Keratinocyte (primary cell): ENCODE results near the gene ALK. TPM values are rescaled to one million over a fixed set of nuclear protein-coding genes. Genes with fewer than 3 reads are reported as not detected.

Source experiments
- DNase-seq: peaks from one replicate; pipeline ENCODE4 v3.0.0-alpha.2; 2011; ENCODE audit warnings: low read depth, missing footprints, low spot score
- FAIRE-seq: peaks from 2 replicates; lab custom pipeline; 2011; peaks lifted over from hg19 to GRCh38; lab: Jason Lieb, UNC
- H2AFZ ChIP-seq: 2 replicates; pipeline ENCODE4 v1.6.0; 2012; ENCODE audit warnings: low read length, control low read depth, inconsistent platforms; ENCODE audit not compliant: control insufficient read depth
- H3K27ac ChIP-seq: 2 replicates; pipeline ENCODE4 v1.5.1; 2011; ENCODE audit warnings: low read length; ENCODE audit not compliant: control insufficient read depth, insufficient read depth
- H3K27me3 ChIP-seq: 3 replicates; pipeline ENCODE4 v1.6.0; 2011; ENCODE audit warnings: low read length; ENCODE audit not compliant: control insufficient read depth, insufficient read depth; ENCODE audit errors: extremely low read depth
- H3K36me3 ChIP-seq, 2 experiments: 2 replicates in 1 of 2; 3 replicates in 1 of 2; pipeline ENCODE4 v1.5.1; 2011; ENCODE audit warnings: low read length in 2 of 2, mild to moderate bottlenecking in 1 of 2; ENCODE audit not compliant: control insufficient read depth in 2 of 2, insufficient read depth in 2 of 2; ENCODE audit errors: extremely low read depth in 1 of 2
- H3K4me1 ChIP-seq: 3 replicates; pipeline ENCODE4 v1.5.1; 2011; ENCODE audit warnings: low read length; ENCODE audit not compliant: control insufficient read depth, insufficient read depth; ENCODE audit errors: extremely low read depth
- H3K4me2 ChIP-seq: 3 replicates; pipeline ENCODE4 v1.6.0; 2011; ENCODE audit warnings: low read depth, low read length; ENCODE audit not compliant: control insufficient read depth, insufficient read depth; ENCODE audit errors: extremely low read depth
- H3K4me3 ChIP-seq, 3 experiments: fragments of 200-600 bp in 1 of 3; sonication (generic) in 1 of 3; 2 replicates in 2 of 3; 3 replicates in 1 of 3; pipeline ENCODE4 v1.5.1; 2011 to 2016; ENCODE audit warnings: low read length in 3 of 3, mild to moderate bottlenecking in 3 of 3, control low read depth in 2 of 3, inconsistent platforms in 1 of 3, low read depth in 1 of 3, mixed read lengths in 1 of 3, mixed run types in 1 of 3, moderate library complexity in 1 of 3; ENCODE audit not compliant: control insufficient read depth in 2 of 3, insufficient read depth in 2 of 3; ENCODE audit errors: extremely low read depth in 1 of 3
- H3K79me2 ChIP-seq: 2 replicates; pipeline ENCODE4 v1.6.0; 2012; ENCODE audit warnings: low read length; ENCODE audit not compliant: control insufficient read depth, insufficient read depth
- H3K9ac ChIP-seq: 3 replicates; pipeline ENCODE4 v1.6.0; 2011; ENCODE audit warnings: low read length; ENCODE audit not compliant: control insufficient read depth, insufficient read depth; ENCODE audit errors: extremely low read depth
- H3K9me1 ChIP-seq: 3 replicates; pipeline ENCODE4 v1.6.0; 2011; ENCODE audit warnings: low read length; ENCODE audit not compliant: control insufficient read depth, insufficient read depth; ENCODE audit errors: extremely low read depth
- H3K9me3 ChIP-seq: 2 replicates; pipeline ENCODE4 v1.5.1; 2012; ENCODE audit warnings: low read depth, low read length; ENCODE audit not compliant: control insufficient read depth
- H4K20me1 ChIP-seq: 3 replicates; pipeline ENCODE4 v1.6.0; 2011; ENCODE audit warnings: low read length; ENCODE audit not compliant: control insufficient read depth, insufficient read depth; ENCODE audit errors: extremely low read depth
- EZH2 ChIP-seq: IDR thresholded peaks from one replicate; pipeline ENCODE4 v1.6.1; 2012; ENCODE audit warnings: inconsistent platforms, mild to moderate bottlenecking, low read length, moderate library complexity
- dilution Hi-C: fragments of 300-500 bp; cut with MboI; formaldehyde crosslinking; loops from one replicate; pipeline ENCODE4 v1.7.0; 2020; ENCODE audit warnings: low sequenced_read_pairs; ENCODE audit not compliant: extremely low pct_ligation_motif_present
- polyA plus RNA-seq, 5 experiments: library from polyadenylated mRNA; depleted of rRNA in 3 of 5; stranded (reverse) in 3 of 5; stranded (forward) in 1 of 5; unstranded in 1 of 5; fragments of >200 nt; gene quantifications; 1 replicate in 1 of 5; 2 replicates in 3 of 5; 3 replicates in 1 of 5; pipeline versions ENCODE4 v1.2.1 to v1.2.3, GENCODE V29; 2011 to 2012; ENCODE audit warnings: missing spikeins in 2 of 5, low read depth in 1 of 5, low replicate concordance in 1 of 5
- TF ChIP-seq, protein P1 (sequence below), 3 experiments: IDR thresholded peaks in 1 of 3; conservative IDR thresholded peaks in 1 of 3; optimal IDR thresholded peaks in 1 of 3; 2 replicates in 2 of 3; 3 replicates in 1 of 3; pipeline versions ENCODE3 to v1.5.1; 2011; ENCODE audit warnings: low read length in 3 of 3, mild to moderate bottlenecking in 3 of 3, moderate library complexity in 2 of 3, control low read depth in 1 of 3, inconsistent platforms in 1 of 3; ENCODE audit not compliant: insufficient read depth in 2 of 3; ENCODE audit errors: extremely low read depth in 1 of 3

Gene ALK
- polyA plus RNA-seq, 1 donor (not counting 4 experiments of a cell fraction or from before 2014, with no cell fraction given) = not detected

DNA sequence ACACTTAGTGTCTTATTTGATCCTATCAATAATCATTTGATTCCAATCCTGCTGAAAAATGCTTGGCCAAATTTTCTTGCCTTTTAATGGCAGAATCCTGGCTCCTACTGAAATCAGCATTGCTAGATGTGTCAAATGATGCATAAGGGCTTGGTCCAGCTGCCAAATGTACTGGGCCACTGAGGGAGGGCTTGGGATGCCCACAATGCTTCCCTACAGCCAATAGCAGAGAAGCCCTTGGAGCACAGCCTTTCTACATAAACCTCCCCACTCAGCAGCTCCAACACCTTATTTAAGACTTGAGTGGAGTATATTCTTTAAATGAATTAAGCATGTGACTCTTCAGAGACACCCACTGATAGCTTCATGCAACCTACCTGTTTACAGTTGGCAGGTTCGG lies 3.6 kb downstream of the ALK start:
- H3K9me1 ChIP-seq = no peaks in the 10 kb centered on the region
- H4K20me1 ChIP-seq = peaks cover 2% of the 10 kb centered on the region
- H3K79me2 ChIP-seq = no peaks in the 10 kb centered on the region
- peaks cover 39% of the 10 kb centered on the region for H3K27me3 ChIP-seq
- H3K36me3 ChIP-seq = no peaks in the 10 kb centered on the region
- H3K9ac ChIP-seq = no peak overlapping the region
- no peak overlapping the region for H3K27ac ChIP-seq
- H3K4me2 ChIP-seq = no peak overlapping the region
- H3K4me1 ChIP-seq = no peaks in the 10 kb centered on the region
- no peak for TF ChIP-seq EZH2
- TF ChIP-seq, protein P1, sequence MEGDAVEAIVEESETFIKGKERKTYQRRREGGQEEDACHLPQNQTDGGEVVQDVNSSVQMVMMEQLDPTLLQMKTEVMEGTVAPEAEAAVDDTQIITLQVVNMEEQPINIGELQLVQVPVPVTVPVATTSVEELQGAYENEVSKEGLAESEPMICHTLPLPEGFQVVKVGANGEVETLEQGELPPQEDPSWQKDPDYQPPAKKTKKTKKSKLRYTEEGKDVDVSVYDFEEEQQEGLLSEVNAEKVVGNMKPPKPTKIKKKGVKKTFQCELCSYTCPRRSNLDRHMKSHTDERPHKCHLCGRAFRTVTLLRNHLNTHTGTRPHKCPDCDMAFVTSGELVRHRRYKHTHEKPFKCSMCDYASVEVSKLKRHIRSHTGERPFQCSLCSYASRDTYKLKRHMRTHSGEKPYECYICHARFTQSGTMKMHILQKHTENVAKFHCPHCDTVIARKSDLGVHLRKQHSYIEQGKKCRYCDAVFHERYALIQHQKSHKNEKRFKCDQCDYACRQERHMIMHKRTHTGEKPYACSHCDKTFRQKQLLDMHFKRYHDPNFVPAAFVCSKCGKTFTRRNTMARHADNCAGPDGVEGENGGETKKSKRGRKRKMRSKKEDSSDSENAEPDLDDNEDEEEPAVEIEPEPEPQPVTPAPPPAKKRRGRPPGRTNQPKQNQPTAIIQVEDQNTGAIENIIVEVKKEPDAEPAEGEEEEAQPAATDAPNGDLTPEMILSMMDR (optimal IDR thresholded peaks at IDR 0.05 in 1 of 3, IDR thresholded peaks at IDR 0.05 in 1 of 3, conservative IDR thresholded peaks at IDR 0.05 in 1 of 3; ENCODE audit: extremely low read depth in 1 of 3, insufficient read depth in 2 of 3, low read length in 3 of 3) = no peak
- no peak overlapping the region for H2AFZ ChIP-seq
- dilution Hi-C loops = no loop called here
- FAIRE-seq = no peak
- no peak overlapping the region for H3K4me3 ChIP-seq
- DNase-seq = no peak
- H3K9me3 ChIP-seq = no peaks in the 10 kb centered on the region

DNA sequence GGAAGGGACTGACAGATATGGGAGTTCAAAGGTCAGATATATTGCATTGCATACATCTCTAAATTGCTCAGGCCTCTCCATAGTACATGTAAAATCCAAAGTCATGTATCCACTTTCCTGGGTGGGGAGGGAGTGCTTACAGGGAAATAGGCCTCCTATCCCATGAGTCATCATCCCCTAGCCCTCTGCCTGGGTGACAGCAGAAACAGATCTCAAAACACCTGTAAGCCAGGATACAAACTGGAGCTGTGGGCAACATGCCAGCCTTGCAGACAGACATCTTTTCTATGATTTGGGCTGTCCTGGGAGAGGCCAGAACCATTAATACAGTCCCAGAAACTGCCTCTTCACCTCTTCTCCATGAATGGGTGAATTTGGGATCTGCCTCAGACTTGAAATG lies 4.8 kb downstream of the ALK start:
- H3K79me2 ChIP-seq = no peaks in the 10 kb centered on the region
- no peaks in the 10 kb centered on the region for H3K9me3 ChIP-seq
- no peaks in the 10 kb centered on the region for H3K4me1 ChIP-seq
- H3K9me1 ChIP-seq = no peaks in the 10 kb centered on the region
- H3K27ac ChIP-seq = no peak overlapping the region
- H3K27me3 ChIP-seq = peaks cover 28% of the 10 kb centered on the region
- DNase-seq (no peak), FAIRE-seq (no peak)
- dilution Hi-C loops = no loop called here
- no peak overlapping the region for H3K4me2 ChIP-seq
- peaks cover 2% of the 10 kb centered on the region for H4K20me1 ChIP-seq
- H3K36me3 ChIP-seq = no peaks in the 10 kb centered on the region
- no peak overlapping the region for H2AFZ ChIP-seq
- no peak overlapping the region for H3K9ac ChIP-seq
- TF ChIP-seq, protein P1 (optimal IDR thresholded peaks at IDR 0.05 in 1 of 3, IDR thresholded peaks at IDR 0.05 in 1 of 3, conservative IDR thresholded peaks at IDR 0.05 in 1 of 3; ENCODE audit: extremely low read depth in 1 of 3, insufficient read depth in 2 of 3, low read length in 3 of 3) = no peak
- no peak for TF ChIP-seq EZH2
- H3K4me3 ChIP-seq = no peak overlapping the region
